Stimulated activated effector memory CD8-positive, alpha-beta T cell treated with anti-CD3 and anti-CD28 coated beads, Interleukin-12 subunit alpha, Interleukin-12 subunit beta, amount 100 ng/mL, for 72 hours (primary cell): Measurements from ENCODE around the gene EPHA8.

Source experiments
- ATAC-seq: fragments of 150-1000 bp; cut with Tn5 transposase; 2 replicates; pipeline ENCODE4 v1.10.0; 2021
- DNase-seq, 2 donors: peaks; one replicate each; pipeline ENCODE4 v3.0.0; 2021 to 2022; ENCODE audit warnings: low spot score in 2 of 2
- H3K27ac Mint-ChIP-seq: one replicate; pipeline ENCODE4 v1.8.0; 2022; ENCODE audit warnings: mild to moderate bottlenecking, mixed read lengths
- H3K36me3 Mint-ChIP-seq: one replicate; pipeline ENCODE4 v1.8.0; 2022; ENCODE audit warnings: mild to moderate bottlenecking, mixed read lengths
- H3K4me1 Mint-ChIP-seq: one replicate; pipeline ENCODE4 v1.8.0; 2022; ENCODE audit warnings: mixed read lengths
- H3K4me3 Mint-ChIP-seq: one replicate; pipeline ENCODE4 v1.8.0; 2022; ENCODE audit warnings: mild to moderate bottlenecking, mixed read lengths
- H3K9me3 Mint-ChIP-seq: one replicate; pipeline ENCODE4 v1.8.0; 2022; ENCODE audit warnings: mixed read lengths

EPHA8 gene

GRCh38 chr1:22562584-22563583 is at the start of gene EPHA8:
Gene EPHA8, plus strand, starts transcription at chr1:22563489. Its CDS starts 147 bp downstream, at chr1:22563636.
- DNase-seq: no peak
- H3K4me3 Mint-ChIP-seq: no peak within 1 kb of the TSS

GRCh38 chr1:22516906-22517571 is 46.2 kb upstream of the EPHA8 start:
- no peaks in the 10 kb centered on the region for H3K4me1 Mint-ChIP-seq
- H3K4me3 Mint-ChIP-seq: no peak overlapping the region
- DNase-seq (no peak), ATAC-seq (no peak)
- no peaks in the 10 kb centered on the region for H3K9me3 Mint-ChIP-seq
- H3K36me3 Mint-ChIP-seq: peaks cover 88% of the 10 kb centered on the region
- no peak overlapping the region for H3K27ac Mint-ChIP-seq

More at GRCh38 chr1:22562584-22563583, at the start of gene EPHA8:
- no peak for ATAC-seq
- Mint-ChIP-seq H3K27ac (no peak within 1 kb of the TSS), H3K9me3 (no peaks in the 10 kb centered on the region), H3K4me1 (no peaks in the 10 kb centered on the region), H3K36me3 (no peaks in the 10 kb centered on the region)

- Mint-ChIP-seq H3K9me3 (no peaks in the 10 kb centered on the region), H3K36me3 (peaks cover 88% of the 10 kb centered on the region)
- DNase-seq: no peak
Observed at GRCh38 chr1:22517956-22518355, 45.3 kb upstream of the EPHA8 start.

GRCh38 chr1:22518379-22518778 is 44.9 kb upstream of the EPHA8 start:
- DNase-seq: no peak
- no peak for ATAC-seq
- Mint-ChIP-seq H3K9me3 (no peaks in the 10 kb centered on the region), H3K4me1 (no peaks in the 10 kb centered on the region), H3K4me3 (no peak overlapping the region), H3K27ac (no peak overlapping the region), H3K36me3 (peaks cover 88% of the 10 kb centered on the region)

More at GRCh38 chr1:22517956-22518355, 45.3 kb upstream of the EPHA8 start:
- ATAC-seq: no peak
- no peak overlapping the region for H3K27ac Mint-ChIP-seq
- H3K4me1 Mint-ChIP-seq: no peaks in the 10 kb centered on the region
- no peak overlapping the region for H3K4me3 Mint-ChIP-seq

GRCh38 chr1:22520871-22521270 is 42.4 kb upstream of the EPHA8 start:
- no peaks in the 10 kb centered on the region for H3K4me1 Mint-ChIP-seq
- no peak overlapping the region for H3K27ac Mint-ChIP-seq
- DNase-seq (no peak), ATAC-seq (no peak)
- H3K4me3 Mint-ChIP-seq: no peak overlapping the region
- peaks cover 85% of the 10 kb centered on the region for H3K36me3 Mint-ChIP-seq
- no peaks in the 10 kb centered on the region for H3K9me3 Mint-ChIP-seq

GRCh38 chr1:22521692-22522091 is 41.6 kb upstream of the EPHA8 start:
- H3K4me3 Mint-ChIP-seq: no peak overlapping the region
- H3K36me3 Mint-ChIP-seq: peaks cover 88% of the 10 kb centered on the region
- no peak overlapping the region for H3K27ac Mint-ChIP-seq
- no peak for DNase-seq
- no peaks in the 10 kb centered on the region for H3K4me1 Mint-ChIP-seq
- H3K9me3 Mint-ChIP-seq: no peaks in the 10 kb centered on the region
- no peak for ATAC-seq

GRCh38 chr1:22522221-22522743 is 41.0 kb upstream of the EPHA8 start:
- DNase-seq: no peak
- no peaks in the 10 kb centered on the region for H3K9me3 Mint-ChIP-seq
- H3K4me3 Mint-ChIP-seq: no peak overlapping the region
- no peak overlapping the region for H3K27ac Mint-ChIP-seq
- H3K36me3 Mint-ChIP-seq: peaks cover 88% of the 10 kb centered on the region
- ATAC-seq: no peak
- no peaks in the 10 kb centered on the region for H3K4me1 Mint-ChIP-seq

GRCh38 chr1:22524481-22524880 is 38.8 kb upstream of the EPHA8 start:
- no peak for ATAC-seq

GRCh38 chr1:22525211-22525610 is 38.1 kb upstream of the EPHA8 start:
- no peaks in the 10 kb centered on the region for H3K4me1 Mint-ChIP-seq
- no peak for ATAC-seq
- DNase-seq: no peak
- no peak overlapping the region for H3K4me3 Mint-ChIP-seq
- H3K36me3 Mint-ChIP-seq: peaks cover 72% of the 10 kb centered on the region
- no peaks in the 10 kb centered on the region for H3K9me3 Mint-ChIP-seq
- no peak overlapping the region for H3K27ac Mint-ChIP-seq

More at GRCh38 chr1:22524481-22524880, 38.8 kb upstream of the EPHA8 start:
- no peak overlapping the region for H3K4me3 Mint-ChIP-seq
- no peaks in the 10 kb centered on the region for H3K4me1 Mint-ChIP-seq
- DNase-seq: no peak
- peaks cover 75% of the 10 kb centered on the region for H3K36me3 Mint-ChIP-seq
- no peaks in the 10 kb centered on the region for H3K9me3 Mint-ChIP-seq
- H3K27ac Mint-ChIP-seq: no peak overlapping the region

GRCh38 chr1:22525646-22526045 is 37.6 kb upstream of the EPHA8 start:
- Mint-ChIP-seq H3K27ac (no peak overlapping the region), H3K4me1 (no peaks in the 10 kb centered on the region), H3K4me3 (no peak overlapping the region), H3K9me3 (no peaks in the 10 kb centered on the region), H3K36me3 (peaks cover 72% of the 10 kb centered on the region)
- DNase-seq (no peak), ATAC-seq (no peak)

- H3K9me3 Mint-ChIP-seq: no peaks in the 10 kb centered on the region
- H3K36me3 Mint-ChIP-seq: peaks cover 68% of the 10 kb centered on the region
- no peak for ATAC-seq
Observed at GRCh38 chr1:22526098-22526497, 37.2 kb upstream of the EPHA8 start.

GRCh38 chr1:22526677-22527076 is 36.6 kb upstream of the EPHA8 start:
- Mint-ChIP-seq H3K4me1 (no peaks in the 10 kb centered on the region), H3K27ac (no peak overlapping the region), H3K36me3 (peaks cover 62% of the 10 kb centered on the region), H3K4me3 (no peak overlapping the region), H3K9me3 (no peaks in the 10 kb centered on the region)
- DNase-seq (no peak), ATAC-seq (no peak)

More at GRCh38 chr1:22526098-22526497, 37.2 kb upstream of the EPHA8 start:
- Mint-ChIP-seq H3K4me3 (no peak overlapping the region), H3K4me1 (no peaks in the 10 kb centered on the region), H3K27ac (no peak overlapping the region)
- DNase-seq: no peak

- Mint-ChIP-seq H3K27ac (no peak overlapping the region), H3K4me3 (no peak overlapping the region), H3K9me3 (no peaks in the 10 kb centered on the region), H3K36me3 (peaks cover 58% of the 10 kb centered on the region), H3K4me1 (no peaks in the 10 kb centered on the region)
- ATAC-seq (no peak), DNase-seq (no peak)
Observed at GRCh38 chr1:22527122-22527521, 36.2 kb upstream of the EPHA8 start.

- DNase-seq (no peak), ATAC-seq (no peak)
- peaks cover 51% of the 10 kb centered on the region for H3K36me3 Mint-ChIP-seq
- no peak overlapping the region for H3K4me3 Mint-ChIP-seq
- H3K9me3 Mint-ChIP-seq: no peaks in the 10 kb centered on the region
- H3K27ac Mint-ChIP-seq: no peak overlapping the region
- no peaks in the 10 kb centered on the region for H3K4me1 Mint-ChIP-seq
Observed at GRCh38 chr1:22527555-22528296, 35.6 kb upstream of the EPHA8 start.

GRCh38 chr1:22528451-22528850 is 34.8 kb upstream of the EPHA8 start:
- DNase-seq (no peak), ATAC-seq (no peak)
- Mint-ChIP-seq H3K36me3 (peaks cover 44% of the 10 kb centered on the region), H3K4me1 (no peaks in the 10 kb centered on the region), H3K27ac (no peak overlapping the region), H3K4me3 (no peak overlapping the region), H3K9me3 (no peaks in the 10 kb centered on the region)
